ENCODE data around the gene MRTFB.

The MRTFB gene

GRCh38 chr16:14187517-14188338 lies 116.6 kb downstream of the MRTFB start:
- DNase-seq = peak; percentile 33

GRCh38 chr16:14193316-14193871 lies 122.3 kb downstream of the MRTFB start:
- peak; percentile 66 for DNase-seq

GRCh38 chr16:14194721-14195120 lies 123.6 kb downstream of the MRTFB start:
- peak; percentile 33 for DNase-seq

GRCh38 chr16:14196011-14196410 lies 124.9 kb downstream of the MRTFB start:
- DNase-seq = no peak

- DNase-seq = peak; percentile 5
Observed at GRCh38 chr16:14196539-14196938, 125.4 kb downstream of the MRTFB start.

- DNase-seq = no peak
Observed at GRCh38 chr16:14198012-14198411, 126.9 kb downstream of the MRTFB start.

- DNase-seq = no peak
Observed at GRCh38 chr16:14198572-14198971, 127.5 kb downstream of the MRTFB start.

GRCh38 chr16:14199199-14199598 lies 128.1 kb downstream of the MRTFB start:
- no peak for DNase-seq

GRCh38 chr16:14199624-14200023 lies 128.5 kb downstream of the MRTFB start:
- DNase-seq = no peak

GRCh38 chr16:14202095-14202494 lies 131.0 kb downstream of the MRTFB start:
- no peak for DNase-seq

- peak; percentile 89 for DNase-seq
Observed at GRCh38 chr16:14202697-14203096, 131.6 kb downstream of the MRTFB start.

GRCh38 chr16:14203166-14203565 lies 132.0 kb downstream of the MRTFB start:
- DNase-seq = no peak

- no peak for DNase-seq
Observed at GRCh38 chr16:14205666-14206065, 134.5 kb downstream of the MRTFB start.

- DNase-seq = no peak
Observed at GRCh38 chr16:14211856-14212543, 140.9 kb downstream of the MRTFB start.

- DNase-seq = no peak
Observed at GRCh38 chr16:14215941-14216340, 144.8 kb downstream of the MRTFB start.

GRCh38 chr16:14219983-14220382 lies 148.9 kb downstream of the MRTFB start:
- no peak for DNase-seq

- DNase-seq = no peak
Observed at GRCh38 chr16:14223632-14224031, 152.5 kb downstream of the MRTFB start.

- no peak for DNase-seq
Observed at GRCh38 chr16:14225457-14225856, 154.3 kb downstream of the MRTFB start.

GRCh38 chr16:14232106-14232864 lies 161.2 kb downstream of the MRTFB start:
- DNase-seq = peak; percentile 56

- DNase-seq = no peak
Observed at GRCh38 chr16:14236401-14236800, 165.3 kb downstream of the MRTFB start.

GRCh38 chr16:14238756-14239155 lies 167.6 kb downstream of the MRTFB start:
- no peak for DNase-seq

GRCh38 chr16:14239791-14240190 lies 168.7 kb downstream of the MRTFB start:
- no peak for DNase-seq

- DNase-seq = no peak
Observed at GRCh38 chr16:14240219-14240843, 169.2 kb downstream of the MRTFB start.

All from NCI-H748 treated with DMSO at 0.1 percent for 48 hours (cell line).